GM12872 (cell line): ENCODE results near the gene SAMM50.

Experiments used
- TF ChIP-seq, protein P1 (sequence below): IDR thresholded peaks from 3 replicates; pipeline ENCODE4 v1.5.1; 2011; ENCODE audit warnings: low read depth, mild to moderate bottlenecking, low read length, moderate library complexity; ENCODE audit not compliant: insufficient read depth

The SAMM50 gene

GRCh38 chr22:43955040-43955882 lies at the start of gene SAMM50:
TSS of gene SAMM50 (plus strand) at chr22:43955442. CDS start at chr22:43955578, 136 bp downstream.
- TF ChIP-seq, protein P1, sequence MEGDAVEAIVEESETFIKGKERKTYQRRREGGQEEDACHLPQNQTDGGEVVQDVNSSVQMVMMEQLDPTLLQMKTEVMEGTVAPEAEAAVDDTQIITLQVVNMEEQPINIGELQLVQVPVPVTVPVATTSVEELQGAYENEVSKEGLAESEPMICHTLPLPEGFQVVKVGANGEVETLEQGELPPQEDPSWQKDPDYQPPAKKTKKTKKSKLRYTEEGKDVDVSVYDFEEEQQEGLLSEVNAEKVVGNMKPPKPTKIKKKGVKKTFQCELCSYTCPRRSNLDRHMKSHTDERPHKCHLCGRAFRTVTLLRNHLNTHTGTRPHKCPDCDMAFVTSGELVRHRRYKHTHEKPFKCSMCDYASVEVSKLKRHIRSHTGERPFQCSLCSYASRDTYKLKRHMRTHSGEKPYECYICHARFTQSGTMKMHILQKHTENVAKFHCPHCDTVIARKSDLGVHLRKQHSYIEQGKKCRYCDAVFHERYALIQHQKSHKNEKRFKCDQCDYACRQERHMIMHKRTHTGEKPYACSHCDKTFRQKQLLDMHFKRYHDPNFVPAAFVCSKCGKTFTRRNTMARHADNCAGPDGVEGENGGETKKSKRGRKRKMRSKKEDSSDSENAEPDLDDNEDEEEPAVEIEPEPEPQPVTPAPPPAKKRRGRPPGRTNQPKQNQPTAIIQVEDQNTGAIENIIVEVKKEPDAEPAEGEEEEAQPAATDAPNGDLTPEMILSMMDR, result no peak

GRCh38 chr22:43905681-43906080 lies 49.6 kb upstream of the SAMM50 start:
- TF ChIP-seq, protein P1, result no peak

DNA sequence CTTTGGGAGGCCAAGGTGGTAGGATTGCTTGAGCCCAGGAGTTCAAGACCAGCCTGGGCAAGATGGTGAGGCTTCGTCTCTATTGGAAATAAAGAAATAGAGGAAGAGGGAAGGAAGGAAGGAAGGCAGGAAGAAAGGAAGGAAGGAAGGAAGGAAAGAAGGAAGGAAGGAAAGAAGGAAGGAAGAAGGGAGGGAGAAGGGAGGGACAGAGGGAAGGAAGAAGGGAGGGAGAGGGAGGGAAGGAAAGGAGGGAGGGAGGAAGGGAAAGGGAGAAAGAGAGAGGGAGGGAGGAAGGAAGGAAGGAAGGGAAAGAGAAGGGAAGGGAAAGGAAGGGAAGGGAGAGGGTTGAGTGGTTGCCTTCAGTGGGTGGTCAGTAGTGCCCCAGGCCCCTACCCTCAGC lies 45.5 kb upstream of the SAMM50 start:
- TF ChIP-seq, protein P1, result no peak

GRCh38 chr22:43910178-43910695 lies 45.0 kb upstream of the SAMM50 start:
- TF ChIP-seq, protein P1, result no peak

- TF ChIP-seq, protein P1, result no peak
Observed at GRCh38 chr22:43911351-43911750, 43.9 kb upstream of the SAMM50 start.

DNA sequence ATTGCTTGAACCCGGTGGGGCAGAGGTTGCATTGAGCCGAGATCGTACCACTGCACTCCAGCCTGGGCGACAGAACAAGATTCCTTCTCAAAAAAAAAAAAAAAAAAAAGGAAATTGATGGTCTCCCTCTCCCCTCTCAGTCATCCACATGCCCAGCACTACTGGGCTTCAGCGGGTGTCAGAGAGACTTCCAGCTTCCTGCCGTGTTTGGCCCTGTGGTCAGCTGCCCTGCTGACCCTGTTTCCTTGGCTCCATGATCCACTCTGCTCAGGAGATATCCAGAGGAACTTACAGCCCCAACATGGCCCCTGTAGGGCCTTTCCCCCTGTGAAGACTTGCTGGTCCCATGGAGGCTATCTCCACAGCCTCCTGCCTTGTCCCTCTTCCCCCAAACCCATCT lies 37.7 kb upstream of the SAMM50 start:
- TF ChIP-seq, protein P1, result no peak

GRCh38 chr22:43919106-43919973 lies 35.9 kb upstream of the SAMM50 start:
- TF ChIP-seq, protein P1, result no peak
